PC-3 (cell line): ENCODE data around the gene CBX5. TPM values are rescaled to one million over a fixed set of nuclear protein-coding genes. Genes with fewer than 3 reads are reported as not detected.

Experiments
- ATAC-seq: fragments of 200-7000 bp; cut with Tn5 transposase; 2 replicates; pipeline ENCODE4 v1.9.1; 2020; ENCODE audit warnings: mild to moderate bottlenecking, moderate library complexity
- BruUV-seq: library from RNA; stranded (reverse); fragments of 400-500 nt; replicated peaks from 2 replicates; lab custom pipeline; 2021; lab: Mats Ljungman, UMichigan
- CTCF ChIA-PET: fragments of 300-600 bp; sonication (Branson Sonifier 250); formaldehyde crosslinking; loops from one replicate; lab custom pipeline; 2022; ENCODE audit warnings: antibody characterized with exemption; lab: Charles Lee
- POLR2A ChIA-PET: fragments of 300-600 bp; sonication (Branson Sonifier 250); formaldehyde crosslinking; loops from one replicate; lab custom pipeline; 2022; ENCODE audit warnings: antibody characterized with exemption; ENCODE audit not compliant: unreplicated experiment; lab: Charles Lee
- DNase-seq: peaks from one replicate; pipeline ENCODE4 v3.0.0-alpha.2; 2015
- H2AFZ ChIP-seq: fragments of 300-600 bp; sonication (generic); 2 replicates; pipeline ENCODE4 v1.6.0; 2016; ENCODE audit warnings: antibody characterized with exemption, low read length
- H3F3A ChIP-seq: fragments of 300-600 bp; sonication (generic); one replicate; pipeline ENCODE4 v1.6.0; 2017; ENCODE audit warnings: antibody characterized with exemption, low read length, control low read depth, mild to moderate bottlenecking; ENCODE audit not compliant: unreplicated experiment
- H3K27ac ChIP-seq: fragments of 300-600 bp; sonication (generic); 2 replicates; pipeline ENCODE4 v1.5.1; 2016; ENCODE audit warnings: mild to moderate bottlenecking, low read length
- H3K27me3 ChIP-seq: fragments of 300-600 bp; sonication (generic); 2 replicates; pipeline ENCODE4 v1.6.1; 2016; ENCODE audit warnings: low read length, mixed read lengths
- H3K36me3 ChIP-seq: fragments of 300-600 bp; sonication (generic); 2 replicates; pipeline ENCODE4 v1.6.1; 2016; ENCODE audit warnings: low read depth, mixed run types, low read length, mixed read lengths
- H3K4me1 ChIP-seq: fragments of 300-600 bp; sonication (generic); 2 replicates; pipeline ENCODE4 v1.5.1; 2016; ENCODE audit warnings: low read length; ENCODE audit not compliant: insufficient read depth
- H3K4me2 ChIP-seq: fragments of 300-600 bp; sonication (generic); 2 replicates; pipeline ENCODE4 v1.6.0; 2016; ENCODE audit warnings: low read length
- H3K4me3 ChIP-seq: fragments of 300-600 bp; sonication (generic); 2 replicates; pipeline ENCODE4 v1.5.1; 2016; ENCODE audit warnings: mild to moderate bottlenecking, low read length, mixed read lengths
- H3K79me2 ChIP-seq: fragments of 300-600 bp; sonication (generic); 2 replicates; pipeline ENCODE4 v1.6.1; 2017; ENCODE audit warnings: low read length, mixed read lengths
- H3K9ac ChIP-seq: fragments of 300-600 bp; sonication (generic); 2 replicates; pipeline ENCODE4 v1.6.0; 2016; ENCODE audit warnings: mild to moderate bottlenecking, low read length
- H3K9me2 ChIP-seq: fragments of 300-600 bp; sonication (generic); replicated peaks from 2 replicates; pipeline ENCODE4 v1.6.1; 2016; ENCODE audit warnings: mixed run types, low read length, mixed read lengths
- H3K9me3 ChIP-seq: fragments of 300-600 bp; sonication (generic); 2 replicates; pipeline ENCODE4 v1.6.1; 2016; ENCODE audit warnings: low read length, mixed read lengths
- H4K20me1 ChIP-seq: fragments of 300-600 bp; sonication (generic); 2 replicates; pipeline ENCODE4 v1.6.1; 2016; ENCODE audit warnings: low read length, mixed read lengths
- CTCF ChIP-seq: fragments of 300-600 bp; sonication (generic); conservative IDR thresholded peaks from 2 replicates; pipeline ENCODE4 v1.5.1; 2017; ENCODE audit warnings: antibody characterized with exemption, low read depth, mild to moderate bottlenecking, low read length
- EZH2 ChIP-seq: fragments of 300-600 bp; sonication (generic); IDR thresholded peaks from one replicate; pipeline ENCODE4 v1.6.1; 2017; ENCODE audit warnings: antibody characterized with exemption, mild to moderate bottlenecking, low read length; ENCODE audit not compliant: unreplicated experiment
- EZH2phosphoT487 ChIP-seq: fragments of 300-600 bp; sonication (generic); IDR thresholded peaks from 2 replicates; pipeline ENCODE4 v1.6.1; 2018; ENCODE audit warnings: mild to moderate bottlenecking, antibody characterized with exemption, low read length, borderline replicate concordance
- intact Hi-C: fragments of 100-400 bp; cut with micrococcal nuclease; formaldehyde crosslinking; loops from 2 replicates; pipeline ENCODE4 v1.9.0; 2023
- total RNA-seq: library from RNA; depleted of rRNA; stranded (reverse); fragments of >200 nt; gene quantifications from 2 replicates; pipeline ENCODE4 v1.2.3, GENCODE V29; 2014

Gene CBX5
- total RNA-seq, 1 experiment from 2014 or later: 14.9 TPM

GRCh38 chr12:54311051-54311450 is 31.1 kb upstream of the CBX5 start:
- intact Hi-C loops: no loop called here
- Histone ChIP-seq H3K9ac (no peak overlapping the region), H3K4me3 (no peak overlapping the region), H3K79me2 (no peaks in the 10 kb centered on the region), H3K36me3 (no peaks in the 10 kb centered on the region), H3K27me3 (no peaks in the 10 kb centered on the region), H3K9me2 (no peaks in the 10 kb centered on the region), H3F3A (no peaks in the 10 kb centered on the region), H3K27ac (no peak overlapping the region), H3K4me2 (no peak overlapping the region), H3K4me1 (no peaks in the 10 kb centered on the region), H4K20me1 (no peaks in the 10 kb centered on the region), H2AFZ (no peak overlapping the region), H3K9me3 (no peaks in the 10 kb centered on the region)
- DNase-seq (no peak), ATAC-seq (no peak)
- TF ChIP-seq EZH2 (no peak), EZH2phosphoT487 (no peak), CTCF (no peak)
- ChIA-PET POLR2A (no interaction called here), CTCF (interaction anchor here (0.7 kb wide), 1 partner anchor 15 kb away, joined by 9 read pairs; no protein-coding TSS in a partner anchor)
- no TSS peak for BruUV-seq

GRCh38 chr12:54306925-54307741 is 27.2 kb upstream of the CBX5 start:
- H4K20me1 ChIP-seq: no peaks in the 10 kb centered on the region
- ATAC-seq (peak; percentile 35; the same call in 1 of the 2 replicates), DNase-seq (peak; percentile 50)
- H3K79me2 ChIP-seq: no peaks in the 10 kb centered on the region
- no peak overlapping the region for H3K4me2 ChIP-seq
- ChIA-PET CTCF (interaction anchor here (0.6 kb wide), 1 partner anchor 18 kb away, joined by 16 read pairs; the partner anchor contains the start of gene COPZ1), POLR2A (interaction anchor here (0.6 kb wide), 1 partner anchor 12 kb away, joined by 4 read pairs; no protein-coding TSS in a partner anchor)
- no peaks in the 10 kb centered on the region for H3F3A ChIP-seq
- BruUV-seq: no TSS peak
- H3K4me3 ChIP-seq: no peak overlapping the region
- H3K36me3 ChIP-seq: no peaks in the 10 kb centered on the region
- H3K9me2 ChIP-seq: no peaks in the 10 kb centered on the region
- no peak for TF ChIP-seq EZH2phosphoT487
- TF ChIP-seq CTCF: no peak
- no peak for TF ChIP-seq EZH2
- no peaks in the 10 kb centered on the region for H3K27me3 ChIP-seq
- intact Hi-C loops: no loop called here
- H3K9me3 ChIP-seq: no peaks in the 10 kb centered on the region
- no peak overlapping the region for H3K9ac ChIP-seq
- H3K27ac ChIP-seq: no peak overlapping the region
- no peak overlapping the region for H2AFZ ChIP-seq
- peaks cover 4% of the 10 kb centered on the region; the same call in 1 of the 2 replicates for H3K4me1 ChIP-seq
